Measurements from ENCODE around the gene RAB11A.

Gene RAB11A

DNA sequence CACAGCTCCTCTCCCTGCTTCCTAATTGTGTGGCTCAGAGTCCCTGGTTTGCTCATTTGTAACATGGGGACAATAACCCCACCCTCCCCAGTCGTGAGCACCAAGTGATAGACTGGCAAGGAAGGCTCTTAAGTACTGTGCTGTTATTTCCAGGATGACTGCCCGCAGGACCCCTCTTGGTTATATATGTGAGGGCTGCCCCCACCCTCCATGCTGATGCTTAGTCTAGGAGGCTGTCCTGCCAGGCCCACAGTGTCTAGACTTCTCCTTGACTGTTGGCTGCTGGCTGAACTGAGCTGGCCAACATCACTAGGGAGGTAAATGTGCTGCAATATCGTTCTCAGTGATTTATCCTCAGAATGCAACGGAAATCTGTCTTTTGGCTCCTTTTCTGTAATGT is 45.1 kb downstream of the RAB11A start:
- Histone ChIP-seq H3K4me3 (ENCODE audit: low read length) (no peak overlapping the region), H3K79me2 (ENCODE audit: low read length) (no peaks in the 10 kb centered on the region), H3K9me3 (ENCODE audit: insufficient read depth, low read length) (no peaks in the 10 kb centered on the region), H3K27ac (ENCODE audit: low read length) (no peak overlapping the region), H3K27me3 (ENCODE audit: low read depth, low read length) (no peaks in the 10 kb centered on the region), H2AFZ (ENCODE audit: low read depth, low read length) (no peak overlapping the region), H3K4me2 (ENCODE audit: low read length) (no peak overlapping the region), H4K20me1 (ENCODE audit: insufficient read depth, low read length) (peaks cover 6% of the 10 kb centered on the region; the same call in 1 of the 2 replicates), H3K4me1 (ENCODE audit: low read length) (peaks cover 41% of the 10 kb centered on the region), H3K9ac (ENCODE audit: low read length) (no peak overlapping the region), H3K36me3 (replicated peaks; ENCODE audit: low read depth, low read length) (no peaks in the 10 kb centered on the region)
- TF ChIP-seq, protein P1, sequence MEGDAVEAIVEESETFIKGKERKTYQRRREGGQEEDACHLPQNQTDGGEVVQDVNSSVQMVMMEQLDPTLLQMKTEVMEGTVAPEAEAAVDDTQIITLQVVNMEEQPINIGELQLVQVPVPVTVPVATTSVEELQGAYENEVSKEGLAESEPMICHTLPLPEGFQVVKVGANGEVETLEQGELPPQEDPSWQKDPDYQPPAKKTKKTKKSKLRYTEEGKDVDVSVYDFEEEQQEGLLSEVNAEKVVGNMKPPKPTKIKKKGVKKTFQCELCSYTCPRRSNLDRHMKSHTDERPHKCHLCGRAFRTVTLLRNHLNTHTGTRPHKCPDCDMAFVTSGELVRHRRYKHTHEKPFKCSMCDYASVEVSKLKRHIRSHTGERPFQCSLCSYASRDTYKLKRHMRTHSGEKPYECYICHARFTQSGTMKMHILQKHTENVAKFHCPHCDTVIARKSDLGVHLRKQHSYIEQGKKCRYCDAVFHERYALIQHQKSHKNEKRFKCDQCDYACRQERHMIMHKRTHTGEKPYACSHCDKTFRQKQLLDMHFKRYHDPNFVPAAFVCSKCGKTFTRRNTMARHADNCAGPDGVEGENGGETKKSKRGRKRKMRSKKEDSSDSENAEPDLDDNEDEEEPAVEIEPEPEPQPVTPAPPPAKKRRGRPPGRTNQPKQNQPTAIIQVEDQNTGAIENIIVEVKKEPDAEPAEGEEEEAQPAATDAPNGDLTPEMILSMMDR (IDR thresholded peaks at IDR 0.05; ENCODE audit: low read depth, low read length) = no peak
- no peak for TF ChIP-seq EZH2phosphoT487 (IDR thresholded peaks at IDR 0.05; ENCODE audit: low read depth)

DNA sequence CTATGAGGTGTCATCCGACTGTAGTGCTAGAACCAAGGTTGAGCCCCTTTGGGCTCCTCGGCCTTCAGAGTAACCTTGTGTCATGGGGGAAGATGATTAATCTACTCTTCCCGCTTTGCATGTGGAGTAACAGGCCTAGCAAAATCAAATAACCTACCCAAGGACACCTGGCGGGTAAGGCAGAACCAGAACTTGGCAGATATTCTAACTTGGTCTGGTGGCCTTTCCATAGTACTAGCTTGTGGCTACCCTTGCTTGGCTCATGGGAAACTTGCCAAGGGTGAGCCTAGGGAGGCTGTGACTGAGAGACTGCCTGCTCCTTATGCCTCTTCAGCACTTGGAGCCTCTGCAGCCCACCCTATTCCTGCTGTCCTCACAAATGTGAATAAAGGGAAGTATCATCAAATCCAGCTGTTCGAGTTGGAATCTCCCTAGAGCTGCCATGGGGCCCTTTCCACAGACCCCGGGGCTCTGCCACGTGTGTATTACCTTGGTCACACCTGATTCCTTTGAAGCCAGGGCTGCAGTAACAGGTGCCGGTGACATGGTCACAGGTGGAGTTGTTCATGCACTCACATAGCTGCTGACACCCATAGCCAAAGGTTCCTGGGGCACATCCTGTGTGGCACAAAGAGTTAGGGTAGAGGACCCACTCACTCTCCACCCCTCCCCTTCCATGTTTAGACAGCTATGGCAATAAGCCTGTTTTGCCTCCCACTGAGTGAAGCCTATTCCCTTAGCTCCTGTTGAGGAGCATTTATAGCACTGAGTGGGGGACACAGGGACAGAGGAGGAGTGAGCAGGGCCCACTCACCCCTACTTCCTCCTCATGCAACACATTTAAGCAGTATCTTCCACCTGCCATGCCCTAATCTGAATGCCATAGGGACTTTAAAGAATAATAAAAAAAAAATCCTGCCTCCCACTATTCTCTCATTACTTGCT is 46.0 kb downstream of the RAB11A start:
- TF ChIP-seq, protein P1 (IDR thresholded peaks at IDR 0.05; ENCODE audit: low read depth, low read length) = no peak
- no peak for TF ChIP-seq EZH2phosphoT487 (IDR thresholded peaks at IDR 0.05; ENCODE audit: low read depth)
- no peak overlapping the region for H3K4me2 ChIP-seq (ENCODE audit: low read length)

DNA sequence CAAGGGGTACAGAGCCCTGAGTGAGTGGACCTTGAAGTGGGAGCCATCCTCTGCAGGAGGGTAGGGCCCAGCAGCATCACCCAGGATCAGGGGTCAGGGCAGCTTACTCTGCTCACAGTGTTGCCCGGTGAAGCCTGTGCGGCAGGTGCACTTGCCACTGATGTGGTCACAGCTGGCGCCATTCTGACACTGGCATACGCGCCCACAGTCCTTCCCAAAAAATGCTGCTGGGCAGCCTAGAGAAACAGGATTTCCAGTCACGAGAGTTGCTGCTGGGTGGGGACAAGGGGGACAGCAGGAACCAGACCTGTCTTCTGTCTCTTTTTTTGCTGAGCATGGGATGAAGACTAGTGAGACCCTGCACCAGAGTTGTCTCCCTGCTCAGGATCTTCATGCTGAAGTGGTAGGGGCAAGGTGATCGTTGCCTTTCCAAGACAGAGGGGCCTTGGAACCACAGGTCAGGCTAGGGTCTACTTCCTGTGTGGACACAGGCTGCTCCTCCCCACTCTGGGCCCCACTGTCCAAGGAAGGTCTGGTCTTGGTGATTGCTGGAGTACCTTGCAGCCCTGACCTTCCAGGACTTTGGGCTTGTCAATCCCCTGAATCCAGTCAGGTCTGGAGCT is 46.9 kb downstream of the RAB11A start:
- TF ChIP-seq, protein P1 (IDR thresholded peaks at IDR 0.05; ENCODE audit: low read depth, low read length) = no peak
- no peak for TF ChIP-seq EZH2phosphoT487 (IDR thresholded peaks at IDR 0.05; ENCODE audit: low read depth)
- Histone ChIP-seq H3K36me3 (replicated peaks; ENCODE audit: low read depth, low read length) (no peaks in the 10 kb centered on the region), H2AFZ (ENCODE audit: low read depth, low read length) (no peak overlapping the region), H3K4me1 (ENCODE audit: low read length) (peaks cover 56% of the 10 kb centered on the region), H3K79me2 (ENCODE audit: low read length) (no peaks in the 10 kb centered on the region), H3K4me3 (ENCODE audit: low read length) (no peak overlapping the region), H3K27me3 (ENCODE audit: low read depth, low read length) (no peaks in the 10 kb centered on the region), H3K9ac (ENCODE audit: low read length) (no peak overlapping the region), H4K20me1 (ENCODE audit: insufficient read depth, low read length) (no peaks in the 10 kb centered on the region), H3K9me3 (ENCODE audit: insufficient read depth, low read length) (no peaks in the 10 kb centered on the region), H3K4me2 (ENCODE audit: low read length) (peak overlapping the region; percentile 71), H3K27ac (ENCODE audit: low read length) (no peak overlapping the region)

More for the DNA sequence above, 46.0 kb downstream of the RAB11A start:
- peaks cover 47% of the 10 kb centered on the region for H3K4me1 ChIP-seq (ENCODE audit: low read length)
- H3K27ac ChIP-seq (ENCODE audit: low read length) = no peak overlapping the region
- no peaks in the 10 kb centered on the region for H3K79me2 ChIP-seq (ENCODE audit: low read length)
- H3K4me3 ChIP-seq (ENCODE audit: low read length) = no peak overlapping the region
- no peak overlapping the region for H2AFZ ChIP-seq (ENCODE audit: low read depth, low read length)
- H3K9me3 ChIP-seq (ENCODE audit: insufficient read depth, low read length) = no peaks in the 10 kb centered on the region
- no peaks in the 10 kb centered on the region for H3K27me3 ChIP-seq (ENCODE audit: low read depth, low read length)
- peaks cover 4% of the 10 kb centered on the region; the same call in 1 of the 2 replicates for H4K20me1 ChIP-seq (ENCODE audit: insufficient read depth, low read length)
- no peaks in the 10 kb centered on the region for H3K36me3 ChIP-seq (replicated peaks; ENCODE audit: low read depth, low read length)
- H3K9ac ChIP-seq (ENCODE audit: low read length) = no peak overlapping the region
